Islet of Langerhans (tissue), 1 donor: Measurements from ENCODE around the gene NAA30.
"Not testable (repeated sequence)": the region's sequence is repeated elsewhere in the genome, so short reads cannot be mapped to it uniquely, and the experiment has no call there.

Experiments
- FAIRE-seq: peaks from one replicate; lab custom pipeline; 2011; peaks lifted over from hg19 to GRCh38; lab: Jason Lieb, UNC

Gene NAA30

GRCh38 chr14:57390037-57390805 is at the start of gene NAA30:
TSS of gene NAA30 (plus strand) at chr14:57390586. CDS start at chr14:57390958, 372 bp downstream.
- FAIRE-seq, result no peak

GRCh38 chr14:57343545-57344297 is 46.7 kb upstream of the NAA30 start:
- FAIRE-seq, result not testable (repeated sequence)

GRCh38 chr14:57345106-57345505 is 45.3 kb upstream of the NAA30 start:
- no peak for FAIRE-seq

GRCh38 chr14:57346741-57347140 is 43.6 kb upstream of the NAA30 start:
- FAIRE-seq, result no peak

GRCh38 chr14:57352396-57353170 is 37.8 kb upstream of the NAA30 start:
- FAIRE-seq, result no peak

GRCh38 chr14:57355081-57355800 is 35.1 kb upstream of the NAA30 start:
- FAIRE-seq, result no peak

GRCh38 chr14:57362361-57362760 is 28.0 kb upstream of the NAA30 start:
- FAIRE-seq, result no peak

GRCh38 chr14:57364659-57365450 is 25.5 kb upstream of the NAA30 start:
- FAIRE-seq, result no peak

GRCh38 chr14:57370187-57370586 is 20.2 kb upstream of the NAA30 start:
- not testable (repeated sequence) for FAIRE-seq

GRCh38 chr14:57371013-57371412 is 19.4 kb upstream of the NAA30 start:
- FAIRE-seq, result no peak

GRCh38 chr14:57375156-57375555 is 15.2 kb upstream of the NAA30 start:
- no peak for FAIRE-seq

GRCh38 chr14:57378661-57379060 is 11.7 kb upstream of the NAA30 start:
- FAIRE-seq, result peak; percentile 65

- FAIRE-seq, result no peak
Measured at GRCh38 chr14:57380935-57381334, 9.5 kb upstream of the NAA30 start.

- FAIRE-seq, result no peak
Measured at GRCh38 chr14:57382283-57382682, 8.1 kb upstream of the NAA30 start.

GRCh38 chr14:57383125-57383745 is 7.2 kb upstream of the NAA30 start:
- peak; percentile 33 for FAIRE-seq

- FAIRE-seq, result no peak
Measured at GRCh38 chr14:57388067-57388466, 2.3 kb upstream of the NAA30 start.

- no peak for FAIRE-seq
Measured at GRCh38 chr14:57389646-57390036, 745 bp upstream of the NAA30 start.

- no peak for FAIRE-seq
Measured at GRCh38 chr14:57390806-57391516, 575 bp downstream of the NAA30 start.

- FAIRE-seq, result no peak
Measured at GRCh38 chr14:57391517-57392195, 1.3 kb downstream of the NAA30 start.

GRCh38 chr14:57392830-57393229 is 2.4 kb downstream of the NAA30 start:
- no peak for FAIRE-seq
